Type B pancreatic cell (in vitro differentiated cells): ENCODE measurements around the gene SNED1. TPM values are rescaled to one million over a fixed set of nuclear protein-coding genes. Genes with fewer than 3 reads are reported as not detected.

ENCODE experiments used
- DNase-seq: peaks from one replicate; pipeline ENCODE4 v3.0.0; 2021; ENCODE audit warnings: mixed read lengths; ENCODE audit not compliant: unreplicated experiment; ENCODE audit errors: extremely low spot score
- H3K27ac Mint-ChIP-seq: 2 replicates; pipeline ENCODE4 v1.8.0; 2021; ENCODE audit warnings: mild to moderate bottlenecking, mixed read lengths
- H3K27me3 Mint-ChIP-seq: 2 replicates; pipeline ENCODE4 v1.8.0; 2021; ENCODE audit warnings: mixed read lengths
- H3K36me3 Mint-ChIP-seq: 2 replicates; pipeline ENCODE4 v1.8.0; 2021; ENCODE audit warnings: mixed read lengths
- H3K4me1 Mint-ChIP-seq: one replicate; pipeline ENCODE4 v1.8.0; 2021; ENCODE audit warnings: mixed read lengths; ENCODE audit not compliant: unreplicated experiment
- H3K4me3 Mint-ChIP-seq: 2 replicates; pipeline ENCODE4 v1.8.0; 2021; ENCODE audit warnings: mild to moderate bottlenecking, mixed read lengths
- H3K9me3 Mint-ChIP-seq: 2 replicates; pipeline ENCODE4 v1.8.0; 2021; ENCODE audit warnings: mixed read lengths
- CTCF ChIP-seq: fragments of 200-600 bp; sonication (generic); conservative IDR thresholded peaks from 2 replicates; pipeline ENCODE4 v1.5.0; 2021; ENCODE audit warnings: antibody characterized with exemption, mild to moderate bottlenecking
- total RNA-seq: library from RNA; stranded (reverse); gene quantifications from 2 replicates; pipeline ENCODE4 v1.2.1, GENCODE V29; 2021; ENCODE audit warnings: low replicate concordance

Gene SNED1
- total RNA-seq, 1 donor from 2014 or later = 140 TPM

GRCh38 chr2:241112046-241112445 is 113.6 kb downstream of the SNED1 start:
- no peak for TF ChIP-seq CTCF
- Mint-ChIP-seq H3K27ac (peak overlapping the region; percentile 33), H3K36me3 (peaks cover 14% of the 10 kb centered on the region), H3K9me3 (no peaks in the 10 kb centered on the region), H3K27me3 (no peaks in the 10 kb centered on the region), H3K4me1 (no peaks in the 10 kb centered on the region), H3K4me3 (no peak overlapping the region)
- DNase-seq = no peak

DNA sequence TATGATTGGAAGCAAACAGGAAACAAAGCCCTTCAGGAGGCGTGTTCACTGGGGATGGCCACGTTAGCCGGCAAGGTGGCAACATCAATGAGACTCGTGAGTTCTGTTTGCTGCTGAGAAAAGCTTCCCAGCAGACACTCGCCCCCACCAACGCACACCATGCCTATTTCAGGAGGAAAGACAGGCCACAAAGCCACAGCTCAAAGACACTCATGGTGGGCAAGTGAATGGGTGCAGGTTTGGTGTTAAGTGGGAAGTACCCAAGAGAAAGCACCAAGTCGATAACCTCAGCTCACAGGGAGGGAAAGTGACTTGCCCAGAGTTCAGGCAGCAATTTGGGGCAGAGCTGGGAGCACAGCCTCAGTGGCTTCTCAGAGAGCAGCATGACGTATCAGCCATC is 114.2 kb downstream of the SNED1 start:
- no peaks in the 10 kb centered on the region for H3K4me1 Mint-ChIP-seq
- peaks cover 14% of the 10 kb centered on the region for H3K36me3 Mint-ChIP-seq
- H3K9me3 Mint-ChIP-seq = no peaks in the 10 kb centered on the region
- no peak overlapping the region for H3K27ac Mint-ChIP-seq
- no peak for DNase-seq
- H3K27me3 Mint-ChIP-seq = no peaks in the 10 kb centered on the region
- no peak overlapping the region for H3K4me3 Mint-ChIP-seq
- no peak for TF ChIP-seq CTCF

DNA sequence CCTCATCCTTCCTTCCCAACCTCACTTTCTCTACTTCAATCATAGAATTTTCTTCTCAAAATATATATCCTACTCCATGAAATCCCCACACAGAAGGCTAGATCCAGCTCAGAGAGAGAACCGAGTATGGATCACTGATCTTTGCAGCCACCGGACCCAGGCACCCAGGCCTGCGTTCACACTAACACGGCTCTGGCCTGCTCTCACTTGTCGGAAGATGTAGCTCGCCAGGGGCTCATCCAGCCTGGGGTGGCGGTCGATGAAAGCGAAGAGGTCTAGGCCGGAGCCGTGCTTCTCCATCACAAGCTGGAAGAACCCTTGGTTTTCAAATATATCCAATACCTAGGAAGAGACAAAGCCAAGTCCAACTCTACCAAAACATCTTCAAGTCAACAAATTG is 116.4 kb downstream of the SNED1 start:
- no peak for TF ChIP-seq CTCF
- Mint-ChIP-seq H3K36me3 (peaks cover 10% of the 10 kb centered on the region), H3K27ac (no peak overlapping the region), H3K4me1 (no peaks in the 10 kb centered on the region), H3K4me3 (no peak overlapping the region), H3K27me3 (no peaks in the 10 kb centered on the region), H3K9me3 (no peaks in the 10 kb centered on the region)
- DNase-seq = no peak

DNA sequence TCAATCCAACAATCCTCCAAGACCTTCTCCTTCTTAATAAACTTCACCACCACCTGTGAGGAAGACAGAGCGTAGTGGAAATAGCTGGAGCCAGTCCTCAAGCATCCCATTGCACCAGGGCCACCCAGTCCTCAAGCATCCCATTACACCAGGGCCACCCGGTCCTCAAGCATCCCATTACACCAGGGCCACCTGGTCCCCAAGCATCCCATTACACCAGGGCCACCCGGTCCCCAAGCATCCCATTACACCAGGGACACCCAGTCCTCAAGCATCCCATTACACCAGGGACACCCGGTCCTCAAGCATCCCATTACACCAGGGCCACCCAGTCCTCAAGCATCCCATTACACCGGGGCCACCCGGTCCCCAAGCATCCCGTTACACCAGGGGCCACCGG is 116.9 kb downstream of the SNED1 start:
- no peak overlapping the region for H3K4me3 Mint-ChIP-seq

DNA sequence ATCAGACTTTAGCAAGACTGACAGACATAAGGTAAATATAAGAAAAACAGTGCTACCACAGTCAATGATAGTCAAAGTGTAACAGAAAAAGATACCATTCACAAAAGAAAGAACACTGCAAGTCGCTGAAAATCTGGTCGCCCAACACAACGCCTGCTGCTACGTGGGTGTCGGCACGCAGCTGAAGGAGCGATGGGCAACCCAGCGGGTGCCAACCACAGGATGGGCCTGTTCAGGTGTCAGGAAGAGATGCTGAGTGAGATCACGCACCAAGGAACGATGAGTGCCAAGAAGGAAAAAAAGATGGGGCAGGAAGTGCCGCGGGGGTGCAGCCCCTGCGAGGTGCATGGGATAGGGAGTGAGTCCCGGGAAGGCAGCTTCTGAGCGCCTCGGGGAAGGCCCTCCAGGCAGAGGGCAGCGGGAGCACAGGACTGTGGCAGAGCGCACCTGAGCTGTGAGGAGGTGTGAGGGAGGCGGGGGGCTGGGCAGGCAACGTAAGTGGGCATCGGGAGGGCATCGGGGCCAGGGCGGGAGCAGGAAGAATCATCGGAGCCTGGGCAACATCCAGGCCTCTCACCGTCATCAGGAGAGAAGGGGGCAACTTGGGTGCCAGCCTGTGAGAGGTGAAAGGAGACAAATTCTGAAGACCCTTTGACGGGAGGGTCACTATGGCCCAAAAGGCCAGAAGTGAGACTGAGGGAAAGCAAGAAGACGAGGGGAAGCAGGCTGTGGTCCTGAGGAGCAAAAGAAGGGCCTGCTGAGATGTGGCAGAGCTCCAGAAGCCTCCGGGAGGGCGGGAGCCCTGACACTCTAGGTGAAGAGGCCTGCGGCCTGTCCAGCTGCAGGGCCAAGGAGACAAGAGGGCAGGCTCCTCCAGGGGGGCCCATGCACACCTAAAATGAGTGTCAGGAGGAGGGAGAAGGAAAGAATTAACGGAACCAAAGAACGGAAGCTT is 118.5 kb downstream of the SNED1 start:
- no peaks in the 10 kb centered on the region for H3K4me1 Mint-ChIP-seq
- no peaks in the 10 kb centered on the region for H3K9me3 Mint-ChIP-seq
- no peak overlapping the region for H3K27ac Mint-ChIP-seq
- H3K27me3 Mint-ChIP-seq = no peaks in the 10 kb centered on the region
- TF ChIP-seq CTCF = no peak
- H3K36me3 Mint-ChIP-seq = peaks cover 12% of the 10 kb centered on the region
- no peak for DNase-seq
- no peak overlapping the region for H3K4me3 Mint-ChIP-seq

More for the DNA sequence above, 116.9 kb downstream of the SNED1 start:
- DNase-seq = no peak
- Mint-ChIP-seq H3K9me3 (no peaks in the 10 kb centered on the region), H3K27ac (no peak overlapping the region), H3K36me3 (peaks cover 7% of the 10 kb centered on the region), H3K27me3 (no peaks in the 10 kb centered on the region), H3K4me1 (no peaks in the 10 kb centered on the region)
- no peak for TF ChIP-seq CTCF
